K562 treated with DMSO at 1 percent for 24 hours (cell line): Measurements from ENCODE around the gene TOMM20. TPM values are rescaled to one million over a fixed set of nuclear protein-coding genes. Genes with fewer than 3 reads are reported as not detected.

ENCODE experiments used
- total RNA-seq: library from RNA; unstranded; fragments of 300-600 nt; gene quantifications from 2 replicates; pipeline ENCODE4 v1.2.3, GENCODE V29; 2022; ENCODE audit warnings: low read depth; ENCODE audit not compliant: insufficient read depth

TOMM20 gene
- total RNA-seq = 92.2 and 93.7 TPM in 2 replicates

GRCh38 chr1:235128456-235129328, at the start of gene TOMM20:
TSS of gene TOMM20 (minus strand) at chr1:235128837. CDS start at chr1:235128715, 122 bp downstream.

GRCh38 chr1:235160957-235161684, 32.5 kb upstream of the TOMM20 start, which contains the start of gene RBM34:
TSS of gene RBM34 (minus strand) at chr1:235161250. CDS start at chr1:235161226, 24 bp downstream.

Other genes with a start within 250 kb of the TOMM20 start
- gene RBM34, start 32.4 kb upstream of the TOMM20 start, total RNA-seq = 105 and 134 TPM in 2 replicates
- 14.5 and 14.8 TPM in 2 replicates for gene ARID4B, start 199.3 kb upstream of the TOMM20 start, total RNA-seq
- 22.2 and 23.1 TPM in 2 replicates for gene GGPS1, start 199.7 kb upstream of the TOMM20 start, total RNA-seq
- gene TBCE, start 238.6 kb upstream of the TOMM20 start, total RNA-seq = 23.3 and 32.7 TPM in 2 replicates